ENCODE measurements around the gene HESX1. TPM values are rescaled to one million over a fixed set of nuclear protein-coding genes. Genes with fewer than 3 reads are reported as not detected.

Gene HESX1
- polyA plus RNA-seq = 3.5 TPM in 1 of 2 replicates, not detected in the other

GRCh38 chr3:57199895-57200297 lies at the start of gene HESX1:
Gene HESX1 (minus strand): TSS chr3:57199978. CDS start chr3:57199918, 60 bp downstream.

GRCh38 chr3:57227204-57227929 lies 27.6 kb upstream of the HESX1 start, which contains the start of gene APPL1:
Gene APPL1 (plus strand): TSS chr3:57227729. CDS start chr3:57227884, 155 bp downstream.

GRCh38 chr3:57164657-57165573 lies 34.9 kb downstream of the HESX1 start, which contains the start of gene IL17RD:
Gene IL17RD (minus strand): TSS chr3:57165353. CDS start chr3:57165286, 67 bp downstream.

Other genes with a start within 250 kb of the HESX1 start
- not detected in 2 replicates for gene SPATA12, start 139.3 kb downstream of the HESX1 start, polyA plus RNA-seq
- gene IL17RD, start 34.6 kb downstream of the HESX1 start, polyA plus RNA-seq = 0.56 and 0.63 TPM in 2 replicates
- 47.8 and 49.0 TPM in 2 replicates for gene APPL1, start 27.8 kb upstream of the HESX1 start, polyA plus RNA-seq
- gene ASB14, start 92.7 kb upstream of the HESX1 start, polyA plus RNA-seq = 0.13 and 1.8 TPM in 2 replicates